Umbilical cord (tissue), 2 donors: Measurements from ENCODE around the gene GSK3B. TPM values are rescaled to one million over a fixed set of nuclear protein-coding genes. Genes with fewer than 3 reads are reported as not detected.
A peak's percentile ranks its signal among the peaks of the same experiment; 100 is the strongest.

Experiments
- DNase-seq: peaks from one replicate; pipeline ENCODE4 v3.0.0-alpha.2; 2015; ENCODE audit warnings: low spot score
- total RNA-seq: library from RNA; depleted of rRNA; stranded (reverse); fragments of >200 nt; gene quantifications from one replicate; pipeline ENCODE4 v1.2.3, GENCODE V29; 2014; ENCODE audit warnings: low replicate concordance; ENCODE audit not compliant: insufficient read depth

The GSK3B gene
- total RNA-seq, 1 donor from 2014 or later: 43.1 TPM

GRCh38 chr3:119781330-119782198 is 312.7 kb downstream of the GSK3B start, which contains the start of gene NR1I2:
Gene NR1I2 (plus strand): TSS chr3:119782101.
- no peak for DNase-seq

GRCh38 chr3:119779731-119780383 is 314.4 kb downstream of the GSK3B start:
- DNase-seq: no peak

GRCh38 chr3:119778811-119779210 is 315.4 kb downstream of the GSK3B start:
- no peak for DNase-seq

- DNase-seq: no peak
Measured at GRCh38 chr3:119778176-119778575, 316.1 kb downstream of the GSK3B start.

GRCh38 chr3:119776304-119776703 is 317.9 kb downstream of the GSK3B start:
- no peak for DNase-seq

GRCh38 chr3:119774444-119774843 is 319.8 kb downstream of the GSK3B start:
- peak; percentile 9 for DNase-seq

Other genes with a start within 250 kb of the GSK3B start
- 0.96 TPM for gene GPR156, start 190.8 kb upstream of the GSK3B start, total RNA-seq